Left lung (tissue), 10 donors: ENCODE data around the gene CRYBA2. TPM values are rescaled to one million over a fixed set of nuclear protein-coding genes. Genes with fewer than 3 reads are reported as not detected.
A peak's percentile ranks its signal among the peaks of the same experiment; 100 is the strongest.

Experiments used
- ATAC-seq: fragments of 200-7000 bp; cut with Tn5 transposase; one replicate; pipeline ENCODE4 v1.9.1; 2020; ENCODE audit warnings: moderate library complexity
- DNase-seq, 4 donors: peaks; one replicate each; pipeline ENCODE4 v3.0.0-alpha.2; 2013 to 2020
- H3K27ac ChIP-seq, 2 donors: fragments of 200-600 bp; sonication (generic) in 1 of 2; one replicate each; pipeline versions ENCODE4 v1.5.0 to v1.8.0; 2020 to 2021
- H3K27me3 ChIP-seq, 2 donors: fragments of 200-600 bp; sonication (generic) in 1 of 2; one replicate each; pipeline versions ENCODE4 v1.5.0 to v1.8.0; 2020 to 2021
- H3K36me3 ChIP-seq, 2 donors: fragments of 200-600 bp; sonication (generic) in 1 of 2; one replicate each; pipeline versions ENCODE4 v1.5.0 to v1.8.0; 2020 to 2021
- H3K4me1 ChIP-seq, 2 donors: fragments of 200-600 bp; one replicate each; pipeline ENCODE4 v1.8.0; 2021
- H3K4me3 ChIP-seq, 2 donors: fragments of 200-600 bp; sonication (generic) in 1 of 2; one replicate each; pipeline versions ENCODE4 v1.5.0 to v1.8.0; 2020 to 2021; ENCODE audit warnings: mild to moderate bottlenecking in 1 of 2
- H3K9me3 ChIP-seq, 2 donors: fragments of 200-600 bp; sonication (generic) in 1 of 2; one replicate each; pipeline versions ENCODE4 v1.5.0 to v1.8.0; 2020 to 2021
- CTCF ChIP-seq, 2 donors: fragments of 200-600 bp; sonication (generic) in 1 of 2; IDR thresholded peaks; one replicate each; pipeline versions ENCODE4 v1.5.0 to v1.8.0; 2021; ENCODE audit warnings: antibody characterized with exemption in 2 of 2
- intact Hi-C, 2 donors: fragments of 100-400 bp; cut with DNase I; formaldehyde crosslinking; loops; one replicate each; pipeline versions ENCODE4 v1.11.2 to v1.14.2; 2022
- polyA plus RNA-seq, 6 donors: library from polyadenylated mRNA; unstranded; fragments of 120-200 nt; gene quantifications; one replicate each; pipeline ENCODE4 v1.2.1, GENCODE V29; 2013; ENCODE audit not compliant: insufficient read length in 6 of 6
- total RNA-seq, 2 donors: library from RNA; stranded (reverse); fragmentation: NEBNext Ultra II Directional; extraction: Animal tissue kit (Norgen Biotek cat#: 25700); gene quantifications; one replicate each; pipeline ENCODE4 v1.2.1, GENCODE V29; 2021
- donor health status: DM: no; HTN: yes; CAD: no.
- donor health status: DM: no; HTN: no; CAD: no.

The CRYBA2 gene
- total and polyA plus RNA-seq, 8 donors: 0.22 TPM; not detected in 7

GRCh38 chr2:219027511-219028055 is 34.4 kb upstream of the CRYBA2 start:
- H3K27me3 ChIP-seq: peaks cover 0 to 34% of the 10 kb centered on the region in 2 donors
- no peak overlapping the region for H3K27ac ChIP-seq
- H3K36me3 ChIP-seq: no peaks in the 10 kb centered on the region
- no peak for TF ChIP-seq CTCF (IDR thresholded peaks at IDR 0.05)
- intact Hi-C loops: no loop called here
- H3K4me3 ChIP-seq: no peak overlapping the region
- no peaks in the 10 kb centered on the region for H3K9me3 ChIP-seq
- DNase-seq (no peak), ATAC-seq (no peak)
- H3K4me1 ChIP-seq: no peaks in the 10 kb centered on the region

GRCh38 chr2:219026946-219027345 is 33.7 kb upstream of the CRYBA2 start:
- no peak overlapping the region for H3K27ac ChIP-seq
- intact Hi-C loops: no loop called here
- peaks cover 0 to 28% of the 10 kb centered on the region in 2 donors for H3K27me3 ChIP-seq
- no peaks in the 10 kb centered on the region for H3K4me1 ChIP-seq
- no peaks in the 10 kb centered on the region for H3K9me3 ChIP-seq
- H3K4me3 ChIP-seq: no peak overlapping the region
- TF ChIP-seq CTCF (IDR thresholded peaks at IDR 0.05): no peak
- H3K36me3 ChIP-seq: no peaks in the 10 kb centered on the region
- DNase-seq: no peak
- ATAC-seq: no peak

- no peak overlapping the region for H3K4me3 ChIP-seq
- DNase-seq: peak in 1 of 4 donors; percentile 22
- no peak for ATAC-seq
- no peaks in the 10 kb centered on the region for H3K4me1 ChIP-seq
- H3K27me3 ChIP-seq: peaks cover 0 to 18% of the 10 kb centered on the region in 2 donors
- no peak overlapping the region for H3K27ac ChIP-seq
- no peaks in the 10 kb centered on the region for H3K9me3 ChIP-seq
- intact Hi-C loops: no loop called here
- no peaks in the 10 kb centered on the region for H3K36me3 ChIP-seq
- no peak for TF ChIP-seq CTCF (IDR thresholded peaks at IDR 0.05)
Observed at GRCh38 chr2:219025637-219026585, 32.7 kb upstream of the CRYBA2 start.

- no peaks in the 10 kb centered on the region for H3K4me1 ChIP-seq
- no peak overlapping the region for H3K4me3 ChIP-seq
- intact Hi-C loops: no loop called here
- H3K27me3 ChIP-seq: peaks cover 0 to 5% of the 10 kb centered on the region in 2 donors
- TF ChIP-seq CTCF (IDR thresholded peaks at IDR 0.05): no peak
- H3K9me3 ChIP-seq: no peaks in the 10 kb centered on the region
- DNase-seq: no peak
- H3K36me3 ChIP-seq: no peaks in the 10 kb centered on the region
- no peak overlapping the region for H3K27ac ChIP-seq
- no peak for ATAC-seq
Observed at GRCh38 chr2:219024059-219024458, 30.8 kb upstream of the CRYBA2 start.

- Histone ChIP-seq H3K27me3 (peaks cover 0 to 8% of the 10 kb centered on the region in 2 donors), H3K4me1 (no peaks in the 10 kb centered on the region), H3K9me3 (no peaks in the 10 kb centered on the region), H3K36me3 (no peaks in the 10 kb centered on the region), H3K27ac (no peak overlapping the region), H3K4me3 (no peak overlapping the region)
- DNase-seq (no peak), ATAC-seq (no peak)
- no peak for TF ChIP-seq CTCF (IDR thresholded peaks at IDR 0.05)
- intact Hi-C loops: no loop called here
Observed at GRCh38 chr2:219023045-219023605, 29.9 kb upstream of the CRYBA2 start.
